DMS79 (cell line): ENCODE results near the gene PEBP1.

Experiments
- DNase-seq: peaks from one replicate; lab custom pipeline; 2025; lab: John Stamatoyannopoulos, UW

Gene PEBP1

GRCh38 chr12:118136559-118137003, 657 bp downstream of the PEBP1 start:
- DNase-seq = no peak

GRCh38 chr12:118137148-118137678, 1.3 kb downstream of the PEBP1 start:
- no peak for DNase-seq

- no peak for DNase-seq
Measured at GRCh38 chr12:118140825-118141224, 4.9 kb downstream of the PEBP1 start.

GRCh38 chr12:118144499-118144898, 8.6 kb downstream of the PEBP1 start:
- DNase-seq = no peak

- no peak for DNase-seq
Measured at GRCh38 chr12:118145113-118145797, 9.3 kb downstream of the PEBP1 start.

GRCh38 chr12:118145798-118146156, 9.9 kb downstream of the PEBP1 start:
- no peak for DNase-seq

- no peak for DNase-seq
Measured at GRCh38 chr12:118148287-118148686, 12.4 kb downstream of the PEBP1 start.

- no peak for DNase-seq
Measured at GRCh38 chr12:118150625-118151024, 14.7 kb downstream of the PEBP1 start.

- DNase-seq = no peak
Measured at GRCh38 chr12:118151755-118152154, 15.8 kb downstream of the PEBP1 start.

- no peak for DNase-seq
Measured at GRCh38 chr12:118160536-118160935, 24.6 kb downstream of the PEBP1 start.

- DNase-seq = no peak
Measured at GRCh38 chr12:118164798-118165486, 29.0 kb downstream of the PEBP1 start.

GRCh38 chr12:118166946-118167345, 31.0 kb downstream of the PEBP1 start:
- no peak for DNase-seq

GRCh38 chr12:118175823-118176447, 40.0 kb downstream of the PEBP1 start:
- DNase-seq = no peak

GRCh38 chr12:118183155-118183554, 47.2 kb downstream of the PEBP1 start:
- no peak for DNase-seq

- no peak for DNase-seq
Measured at GRCh38 chr12:118183711-118184110, 47.8 kb downstream of the PEBP1 start.

- no peak for DNase-seq
Measured at GRCh38 chr12:118185602-118186397, 49.9 kb downstream of the PEBP1 start.

- no peak for DNase-seq
Measured at GRCh38 chr12:118187751-118188435, 52.0 kb downstream of the PEBP1 start.

GRCh38 chr12:118188690-118189371, 52.9 kb downstream of the PEBP1 start:
- DNase-seq = no peak

GRCh38 chr12:118189741-118190191, 53.8 kb downstream of the PEBP1 start:
- no peak for DNase-seq

GRCh38 chr12:118190266-118190665, 54.3 kb downstream of the PEBP1 start:
- no peak for DNase-seq

GRCh38 chr12:118193477-118193876, 57.6 kb downstream of the PEBP1 start:
- DNase-seq = no peak
